Measurements from ENCODE around the gene NKX3-2.
"Not testable (repeated sequence)": the region's sequence is repeated elsewhere in the genome, so short reads cannot be mapped to it uniquely, and the experiment has no call there.

The NKX3-2 gene

GRCh38 chr4:13543839-13544605, at the start of gene NKX3-2:
Gene NKX3-2 (minus strand): TSS chr4:13544508. CDS start chr4:13544414, 94 bp downstream.
- DNase-seq (ENCODE audit: low spot score) = no peak

- DNase-seq (ENCODE audit: low spot score) = no peak
These were observed 47.9 kb upstream of the NKX3-2 start for GRCh38 chr4:13592220-13592619.

GRCh38 chr4:13590766-13591165, 46.5 kb upstream of the NKX3-2 start:
- DNase-seq (ENCODE audit: low spot score) = no peak

GRCh38 chr4:13588954-13589353, 44.6 kb upstream of the NKX3-2 start:
- DNase-seq (ENCODE audit: low spot score) = no peak

GRCh38 chr4:13584481-13584880, 40.2 kb upstream of the NKX3-2 start:
- no peak for DNase-seq (ENCODE audit: low spot score)

GRCh38 chr4:13580036-13580435, 35.7 kb upstream of the NKX3-2 start:
- no peak for DNase-seq (ENCODE audit: low spot score)

GRCh38 chr4:13577660-13578059, 33.4 kb upstream of the NKX3-2 start:
- no peak for DNase-seq (ENCODE audit: low spot score)

GRCh38 chr4:13570916-13571315, 26.6 kb upstream of the NKX3-2 start:
- DNase-seq (ENCODE audit: low spot score) = no peak

- DNase-seq (ENCODE audit: low spot score) = no peak
These were observed 22.8 kb upstream of the NKX3-2 start for GRCh38 chr4:13567125-13567524.

GRCh38 chr4:13562876-13563275, 18.6 kb upstream of the NKX3-2 start:
- no peak for DNase-seq (ENCODE audit: low spot score)

GRCh38 chr4:13561673-13562072, 17.4 kb upstream of the NKX3-2 start:
- DNase-seq (ENCODE audit: low spot score) = no peak

GRCh38 chr4:13560111-13560510, 15.8 kb upstream of the NKX3-2 start:
- not testable (repeated sequence) for DNase-seq (ENCODE audit: low spot score)

GRCh38 chr4:13559413-13559812, 15.1 kb upstream of the NKX3-2 start:
- peak; percentile 74 for DNase-seq (ENCODE audit: low spot score)

GRCh38 chr4:13558881-13559280, 14.6 kb upstream of the NKX3-2 start:
- DNase-seq (ENCODE audit: low spot score) = no peak

GRCh38 chr4:13555325-13555724, 11.0 kb upstream of the NKX3-2 start:
- no peak for DNase-seq (ENCODE audit: low spot score)

GRCh38 chr4:13553081-13553480, 8.8 kb upstream of the NKX3-2 start:
- no peak for DNase-seq (ENCODE audit: low spot score)

GRCh38 chr4:13548984-13549546, 4.8 kb upstream of the NKX3-2 start:
- DNase-seq (ENCODE audit: low spot score) = peak; percentile 89

GRCh38 chr4:13548059-13548983, 4.0 kb upstream of the NKX3-2 start:
- DNase-seq (ENCODE audit: low spot score) = no peak

- DNase-seq (ENCODE audit: low spot score) = no peak
These were observed 3.3 kb upstream of the NKX3-2 start for GRCh38 chr4:13547485-13548041.

GRCh38 chr4:13546941-13547484, 2.7 kb upstream of the NKX3-2 start:
- DNase-seq (ENCODE audit: low spot score) = no peak

- no peak for DNase-seq (ENCODE audit: low spot score)
These were observed 2.0 kb upstream of the NKX3-2 start for GRCh38 chr4:13546142-13546940.
